Measurements from ENCODE around the gene UBR4.

DNA sequence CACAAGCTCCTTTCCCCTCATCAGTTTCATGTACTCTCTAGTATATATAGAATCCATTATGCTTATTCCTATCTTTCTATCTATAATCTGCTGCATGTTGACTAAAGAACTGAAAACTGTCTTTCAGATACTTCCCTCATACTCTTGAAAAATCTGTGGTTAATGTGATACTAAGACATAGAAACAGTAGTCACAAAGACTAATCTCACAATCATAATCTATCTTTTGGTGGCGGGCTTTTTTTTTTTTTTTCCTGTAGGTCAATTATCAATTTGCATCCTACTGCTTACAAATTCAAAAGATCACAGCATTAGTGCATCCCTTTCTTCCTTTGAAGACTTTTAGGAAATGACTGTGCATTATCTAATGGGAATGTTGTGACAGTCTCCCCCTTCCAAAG lies 4.7 kb downstream of the UBR4 start:
- TF ChIP-seq, protein P1, sequence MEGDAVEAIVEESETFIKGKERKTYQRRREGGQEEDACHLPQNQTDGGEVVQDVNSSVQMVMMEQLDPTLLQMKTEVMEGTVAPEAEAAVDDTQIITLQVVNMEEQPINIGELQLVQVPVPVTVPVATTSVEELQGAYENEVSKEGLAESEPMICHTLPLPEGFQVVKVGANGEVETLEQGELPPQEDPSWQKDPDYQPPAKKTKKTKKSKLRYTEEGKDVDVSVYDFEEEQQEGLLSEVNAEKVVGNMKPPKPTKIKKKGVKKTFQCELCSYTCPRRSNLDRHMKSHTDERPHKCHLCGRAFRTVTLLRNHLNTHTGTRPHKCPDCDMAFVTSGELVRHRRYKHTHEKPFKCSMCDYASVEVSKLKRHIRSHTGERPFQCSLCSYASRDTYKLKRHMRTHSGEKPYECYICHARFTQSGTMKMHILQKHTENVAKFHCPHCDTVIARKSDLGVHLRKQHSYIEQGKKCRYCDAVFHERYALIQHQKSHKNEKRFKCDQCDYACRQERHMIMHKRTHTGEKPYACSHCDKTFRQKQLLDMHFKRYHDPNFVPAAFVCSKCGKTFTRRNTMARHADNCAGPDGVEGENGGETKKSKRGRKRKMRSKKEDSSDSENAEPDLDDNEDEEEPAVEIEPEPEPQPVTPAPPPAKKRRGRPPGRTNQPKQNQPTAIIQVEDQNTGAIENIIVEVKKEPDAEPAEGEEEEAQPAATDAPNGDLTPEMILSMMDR (IDR thresholded peaks at IDR 0.05): no peak
- TF ChIP-seq POLR2A (IDR thresholded peaks at IDR 0.05): no peak
